Activated CD8-positive, alpha-beta memory T cell treated with anti-CD3 and anti-CD28 coated beads for 24 hours (primary cell): ENCODE data around the gene GRIP2.

Experiments
- DNase-seq: peaks from one replicate; pipeline ENCODE4 v3.0.0-alpha.2; 2020

GRIP2 gene

DNA sequence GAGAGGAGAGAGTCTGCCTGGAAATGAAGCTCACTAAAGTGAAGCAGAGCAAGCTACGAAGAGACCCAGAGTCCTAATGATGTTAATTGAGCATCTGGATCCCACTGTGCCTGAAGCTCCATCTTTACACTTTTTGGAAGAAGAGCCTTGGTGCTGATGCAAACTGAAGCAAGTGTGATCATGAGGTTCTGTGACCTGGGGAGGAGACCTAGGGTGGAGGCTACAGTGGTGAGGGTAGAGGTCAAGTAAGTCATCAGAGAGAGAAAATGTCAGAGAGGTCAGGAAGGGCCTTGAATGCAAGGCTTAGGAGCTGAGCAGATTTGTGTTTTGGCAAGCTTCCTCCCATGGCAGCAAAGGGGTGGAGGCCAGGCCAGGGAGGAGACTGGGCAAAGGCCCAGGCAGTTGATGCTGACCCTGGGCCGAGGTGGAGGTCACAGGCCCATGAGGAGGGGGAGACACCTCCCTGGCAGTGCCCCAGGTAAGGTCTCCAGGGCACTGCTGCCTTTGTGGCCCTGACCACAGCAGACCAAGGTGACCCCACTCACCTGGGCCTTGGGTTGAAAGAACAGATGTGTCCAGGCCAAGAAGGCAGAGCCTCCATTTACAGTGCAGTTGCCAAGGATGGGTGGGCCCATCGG, 1.6 kb downstream of the GRIP2 start:
- DNase-seq: no peak

DNA sequence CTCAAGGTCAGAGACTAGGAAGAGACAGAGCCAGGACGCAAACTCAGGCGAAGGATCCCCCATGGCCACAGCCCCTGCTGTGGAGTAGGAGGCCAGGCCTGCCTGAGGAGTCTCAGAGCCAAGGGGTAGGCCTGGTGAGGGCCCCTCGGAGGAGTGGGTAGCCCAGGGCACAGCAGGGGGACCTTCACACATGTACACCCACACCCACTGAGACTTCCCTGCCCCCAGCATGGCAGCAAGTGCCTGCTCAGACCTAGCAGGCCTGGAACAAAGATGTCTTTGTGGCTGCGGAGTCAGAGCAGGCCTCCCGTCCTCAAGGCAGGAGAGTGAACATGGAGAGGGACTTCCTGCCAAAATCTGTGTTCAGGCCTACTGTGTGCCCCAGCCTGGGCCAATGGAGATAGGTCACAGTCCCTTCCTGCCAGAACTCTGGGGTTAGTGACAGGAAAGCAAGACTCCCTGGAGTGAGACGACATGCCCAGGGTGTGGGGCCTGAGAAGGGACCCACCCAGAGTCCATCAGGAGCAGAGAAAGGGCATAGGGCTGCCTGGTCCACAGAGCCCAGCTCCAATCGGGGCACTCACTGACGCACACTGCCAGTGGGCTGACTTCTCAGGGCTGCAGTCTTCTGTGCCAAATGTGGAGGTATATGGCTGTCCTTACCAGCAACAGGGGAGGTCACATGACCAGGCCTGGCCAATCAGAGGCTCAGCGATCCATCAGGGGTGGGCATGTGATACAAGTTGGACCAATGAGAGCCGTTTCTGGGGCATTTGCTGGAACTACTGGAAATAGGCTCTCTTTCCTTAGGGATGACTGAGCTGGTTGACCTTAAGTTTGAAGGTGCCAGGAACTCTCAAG, 2.3 kb downstream of the GRIP2 start:
- DNase-seq: no peak

GRCh38 chr3:14536837-14537589, 3.1 kb downstream of the GRIP2 start:
- DNase-seq: no peak

DNA sequence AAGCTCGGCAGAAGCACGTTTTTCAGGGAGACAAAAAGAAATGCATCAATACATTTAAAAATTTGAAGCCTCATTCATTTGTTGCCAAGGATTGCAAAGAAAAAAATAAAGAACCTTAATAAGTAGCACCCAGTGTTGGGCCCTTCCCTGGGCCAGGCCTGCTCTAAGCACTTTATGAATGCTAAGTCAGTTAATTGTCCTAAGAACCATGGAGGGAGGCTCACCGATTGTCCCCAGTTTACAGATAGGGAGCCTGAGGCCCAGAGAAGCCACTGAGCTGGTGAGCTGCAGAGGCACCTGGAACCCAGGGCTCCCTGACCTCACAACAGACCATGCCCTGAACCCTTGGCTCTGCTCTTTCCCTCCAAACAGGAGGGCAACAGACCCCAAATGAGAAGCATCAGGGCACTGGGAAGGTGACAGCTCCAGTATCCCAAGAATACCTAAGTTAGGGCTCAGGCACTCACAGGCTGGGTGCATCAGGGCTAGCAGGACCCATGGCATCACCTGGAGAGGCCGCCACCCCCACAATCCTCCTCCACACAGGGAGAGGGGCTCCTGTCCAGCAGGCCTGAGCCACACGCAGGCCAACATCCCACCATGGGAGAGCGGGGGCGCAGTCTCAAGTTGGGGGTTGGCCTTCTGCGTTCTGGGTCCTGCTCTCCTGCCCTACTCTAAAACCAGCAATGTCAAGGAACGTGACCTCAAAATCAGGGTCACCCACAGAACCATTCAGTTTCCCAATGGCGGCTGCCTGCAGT, 3.9 kb downstream of the GRIP2 start:
- no peak for DNase-seq

DNA sequence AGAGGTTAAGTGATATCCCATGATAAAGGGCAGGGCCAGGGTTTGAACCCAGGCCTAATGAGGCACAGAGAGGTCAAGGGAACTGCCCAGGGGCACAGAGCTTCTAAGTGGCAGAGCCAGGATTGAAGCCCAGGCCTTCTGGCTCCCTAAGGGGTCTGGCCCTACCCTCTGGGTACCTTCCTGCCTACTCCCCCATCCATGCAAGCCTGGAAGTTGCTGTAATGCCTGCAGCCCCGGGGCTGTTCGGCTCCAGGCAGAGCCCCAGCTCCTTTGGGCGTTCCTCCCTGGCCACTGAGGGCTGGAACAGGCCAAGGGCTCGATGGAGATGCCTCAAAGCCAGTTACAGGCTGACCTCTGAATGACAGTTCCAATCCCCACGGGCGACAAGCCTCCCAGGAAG, 4.5 kb downstream of the GRIP2 start:
- DNase-seq: no peak

GRCh38 chr3:14534516-14535191, 5.5 kb downstream of the GRIP2 start:
- DNase-seq: no peak

GRCh38 chr3:14533457-14533958, 6.6 kb downstream of the GRIP2 start:
- DNase-seq: no peak

GRCh38 chr3:14532691-14533456, 7.3 kb downstream of the GRIP2 start:
- DNase-seq: no peak

DNA sequence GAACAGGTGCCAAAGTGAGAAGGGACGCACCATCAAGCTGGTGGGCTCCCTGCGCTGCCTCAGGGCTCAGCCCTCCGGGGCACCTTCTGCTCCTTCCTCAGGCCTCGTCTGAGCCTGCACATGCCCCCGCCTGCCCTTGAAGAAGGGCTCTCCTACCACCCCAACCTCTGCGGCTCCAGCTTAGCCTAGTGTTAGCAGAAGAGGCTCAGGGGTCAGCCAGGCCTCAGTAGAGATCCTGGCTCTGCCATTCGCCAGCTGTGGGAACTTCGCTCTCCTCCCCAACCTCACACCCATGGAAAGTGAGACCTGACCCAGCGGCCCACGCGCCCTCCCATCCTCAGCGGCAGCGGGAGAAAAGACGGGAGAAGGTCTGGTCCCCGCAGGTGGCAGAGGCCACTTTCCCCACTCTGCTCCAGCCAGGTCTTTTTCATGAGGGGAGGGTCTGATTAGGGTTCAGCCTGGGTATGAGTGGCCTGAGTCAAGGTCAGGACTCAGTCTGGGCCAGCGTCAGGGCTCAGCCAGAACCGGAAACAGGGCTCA, 8.2 kb downstream of the GRIP2 start:
- DNase-seq: no peak

GRCh38 chr3:14528081-14528480, 12.1 kb downstream of the GRIP2 start:
- DNase-seq: no peak

GRCh38 chr3:14525685-14526631, 14.2 kb downstream of the GRIP2 start:
- no peak for DNase-seq

GRCh38 chr3:14524920-14525660, 15.1 kb downstream of the GRIP2 start:
- DNase-seq: no peak

GRCh38 chr3:14524311-14524711, 15.8 kb downstream of the GRIP2 start:
- no peak for DNase-seq

- DNase-seq: no peak
Measured at GRCh38 chr3:14523792-14524191, 16.4 kb downstream of the GRIP2 start.

- DNase-seq: no peak
Measured at GRCh38 chr3:14522768-14523167, 17.4 kb downstream of the GRIP2 start.

GRCh38 chr3:14522129-14522691, 17.9 kb downstream of the GRIP2 start:
- DNase-seq: no peak

DNA sequence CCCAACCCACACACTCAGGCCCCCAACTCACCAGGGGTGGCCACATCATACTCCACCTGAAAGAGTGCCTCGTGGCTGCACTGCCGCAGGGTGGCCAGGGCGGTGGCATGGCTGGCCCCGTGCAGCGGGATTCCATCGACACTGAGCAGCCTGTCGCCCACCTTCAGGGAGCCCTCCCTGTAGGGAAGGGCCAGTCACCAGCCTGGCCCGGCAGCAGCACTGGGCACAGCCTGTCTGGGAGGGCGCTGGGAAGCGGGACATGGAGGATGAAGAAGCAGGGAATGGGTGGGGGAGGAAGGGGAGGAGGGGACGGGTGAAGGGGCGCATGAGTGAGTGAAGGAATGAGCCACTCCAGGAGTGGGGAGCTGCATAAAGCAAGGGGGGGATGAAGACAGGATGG, 18.5 kb downstream of the GRIP2 start:
- no peak for DNase-seq

DNA sequence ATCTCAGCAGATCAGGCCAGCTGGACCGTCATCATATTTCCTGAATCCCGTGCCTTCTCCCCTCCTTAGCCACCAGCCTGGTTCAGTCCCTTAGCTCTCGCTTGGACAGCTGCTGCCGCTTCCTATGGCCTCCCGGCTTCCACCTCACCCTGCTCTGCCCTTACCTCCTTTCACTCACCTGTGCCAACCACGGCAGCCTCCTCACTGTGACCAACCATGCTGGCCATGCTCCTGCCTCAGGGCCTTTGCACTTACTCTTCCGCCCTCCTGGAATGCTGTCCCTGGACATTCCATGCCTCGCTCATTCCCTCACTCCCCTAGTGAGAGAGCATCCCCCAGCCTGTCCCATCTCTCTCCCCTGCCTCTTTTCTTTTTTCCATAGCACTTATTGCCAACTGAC, 19.2 kb downstream of the GRIP2 start:
- DNase-seq: no peak

GRCh38 chr3:14520149-14520548, 20.0 kb downstream of the GRIP2 start:
- DNase-seq: no peak
